Upper lobe of left lung (tissue), 6 donors: ENCODE data around the gene FBXW8. TPM values are rescaled to one million over a fixed set of nuclear protein-coding genes. Genes with fewer than 3 reads are reported as not detected.

Experiments
- ATAC-seq, 2 donors: fragments of 200-7000 bp; cut with Tn5 transposase; one replicate each; pipeline ENCODE4 v1.9.1; 2022; ENCODE audit warnings: mild to moderate bottlenecking in 2 of 2, moderate library complexity in 2 of 2; ENCODE audit not compliant: low FRiP score in 2 of 2
- DNase-seq, 2 donors: peaks; one replicate each; pipeline ENCODE4 v3.0.0-alpha.2; 2019 to 2020
- H3K27ac ChIP-seq, 4 donors: fragments of 200-600 bp; sonication (generic); one replicate each; pipeline ENCODE4 v1.5.1; 2016 to 2019
- H3K27me3 ChIP-seq, 4 donors: fragments of 200-600 bp; sonication (generic); one replicate each; pipeline ENCODE4 v1.5.1; 2017 to 2019
- H3K36me3 ChIP-seq, 4 donors: fragments of 200-600 bp; sonication (generic); one replicate each; pipeline ENCODE4 v1.5.1; 2016 to 2019
- H3K4me1 ChIP-seq, 4 donors: fragments of 200-600 bp; sonication (generic); one replicate each; pipeline ENCODE4 v1.5.1; 2018 to 2019
- H3K4me3 ChIP-seq, 4 donors: fragments of 200-600 bp; sonication (generic); one replicate each; pipeline ENCODE4 v1.5.1; 2017 to 2019; ENCODE audit warnings: mild to moderate bottlenecking in 2 of 4, moderate library complexity in 1 of 4
- H3K9me3 ChIP-seq, 4 donors: fragments of 200-600 bp; sonication (generic); one replicate each; pipeline ENCODE4 v1.5.1; 2018 to 2019
- CTCF ChIP-seq, 6 experiments: fragments of 450-650 bp in 4 of 6; fragments of 200-600 bp in 2 of 6; sonication (generic) in 2 of 6; IDR thresholded peaks; one replicate each; pipeline ENCODE4 v1.5.1; 2016 to 2019; ENCODE audit warnings: antibody characterized with exemption in 6 of 6
- EP300 ChIP-seq, 4 donors: sonication (generic); formaldehyde crosslinking; IDR thresholded peaks; one replicate each; pipeline ENCODE4 v1.5.1; 2017; ENCODE audit warnings: antibody characterized with exemption in 4 of 4, control low read depth in 2 of 4
- POLR2A ChIP-seq, 4 donors: fragments of 450-650 bp; IDR thresholded peaks; one replicate each; pipeline ENCODE4 v1.5.1; 2016 to 2017; ENCODE audit warnings: antibody characterized with exemption in 4 of 4, mild to moderate bottlenecking in 2 of 4
- POLR2AphosphoS5 ChIP-seq, 2 donors: sonication (generic); formaldehyde crosslinking; IDR thresholded peaks; one replicate each; pipeline ENCODE4 v1.5.1; 2017; ENCODE audit warnings: antibody characterized with exemption in 2 of 2
- WGBS, 2 donors: methylation state at CpG; one replicate each; pipeline ENCODE4 v1.1.5; 2017 to 2018; 5-methylcytosine and 5-hydroxymethylcytosine counted together
- total RNA-seq, 6 donors: library from RNA; depleted of rRNA in 4 of 6; stranded (reverse); fragments of >200 nt in 4 of 6; gene quantifications; one replicate each; pipeline versions ENCODE4 v1.1.0 to v1.2.1, GENCODE V29; 2016 to 2021
- donor health status: DM: no; HTN: no; CAD: no; lungs with moderate emphysema.
- donor health status: DM: no; HTN: yes; CAD: no; lungs with severe emphysema.

The FBXW8 gene
- total RNA-seq, 6 donors from 2014 or later = 14.7 to 52.4 (median 18.6) TPM

DNA sequence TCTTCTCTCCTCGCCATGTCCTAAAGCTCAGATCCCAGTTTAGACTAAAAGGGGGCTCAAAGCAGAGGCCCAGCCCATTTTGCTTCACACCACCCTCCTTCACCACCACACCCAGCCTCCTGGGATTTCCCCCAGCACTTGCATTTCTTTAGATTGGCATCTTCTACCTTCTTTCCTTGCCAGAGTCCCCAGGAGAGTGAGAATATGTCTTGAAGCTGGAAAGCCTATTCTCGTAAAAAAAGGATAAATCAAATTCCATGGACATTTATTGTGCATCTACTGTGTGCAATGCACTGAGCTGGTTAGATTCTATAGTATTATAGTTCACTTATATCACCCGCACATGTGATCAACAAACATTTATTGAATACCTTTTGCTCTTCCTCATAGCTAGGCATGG lies 10.2 kb downstream of the FBXW8 start:
- Histone ChIP-seq H3K27me3 (no peaks in the 10 kb centered on the region), H3K9me3 (no peaks in the 10 kb centered on the region), H3K36me3 (no peaks in the 10 kb centered on the region), H3K4me3 (no peak overlapping the region), H3K4me1 (peaks cover 6 to 38% (median 27%) of the 10 kb centered on the region in 4 donors), H3K27ac (peak overlapping the region in 1 of 4 donors; percentile 19)
- DNase-seq (no peak), ATAC-seq (no peak)
- TF ChIP-seq POLR2A (IDR thresholded peaks at IDR 0.05) = no peak
- 89 to 91% methylated on average over 3 of the region's 3 CpGs for WGBS, 2 donors

DNA sequence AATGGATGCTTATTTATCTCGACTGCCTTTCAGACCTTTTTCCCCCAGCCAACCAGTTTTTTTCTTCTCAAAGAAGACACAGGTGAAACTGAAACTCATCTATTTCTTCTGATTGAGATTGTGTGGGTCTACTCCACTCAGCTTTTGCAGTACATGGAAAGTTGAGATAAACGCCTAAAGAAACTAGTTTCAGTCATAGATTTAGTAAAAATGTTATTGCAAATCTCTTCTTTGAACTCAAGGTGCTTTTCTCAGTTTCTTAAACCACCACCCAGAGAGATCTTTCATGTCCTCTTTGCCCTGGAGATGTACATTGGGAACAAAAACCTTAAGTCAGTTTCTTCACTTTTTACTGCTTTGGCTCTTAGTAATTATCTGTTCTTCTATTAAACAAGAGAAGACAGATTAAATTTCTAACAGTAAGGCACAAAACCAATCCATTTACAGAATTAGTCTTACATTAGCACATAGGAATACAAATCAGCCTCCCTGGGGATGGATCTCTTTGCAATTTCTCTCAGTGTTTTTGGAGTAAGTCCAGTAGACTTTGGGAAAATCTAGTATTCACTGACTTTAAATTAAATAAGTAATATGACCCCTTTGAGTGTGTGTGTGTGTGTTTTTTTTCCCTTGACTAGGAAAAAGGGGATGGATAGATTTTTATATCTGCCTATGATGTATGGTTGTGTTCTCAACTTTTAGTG lies 11.6 kb downstream of the FBXW8 start:
- Histone ChIP-seq H3K27me3 (no peaks in the 10 kb centered on the region), H3K4me1 (peaks cover 6 to 27% (median 20%) of the 10 kb centered on the region in 4 donors), H3K4me3 (no peak overlapping the region), H3K36me3 (no peaks in the 10 kb centered on the region), H3K9me3 (no peaks in the 10 kb centered on the region), H3K27ac (no peak overlapping the region)
- DNase-seq (no peak), ATAC-seq (no peak)
- TF ChIP-seq CTCF (IDR thresholded peaks at IDR 0.05) (no peak), EP300 (IDR thresholded peaks at IDR 0.05) (no peak), POLR2AphosphoS5 (IDR thresholded peaks at IDR 0.05) (no peak), POLR2A (IDR thresholded peaks at IDR 0.05) (no peak)
- 79 to 84% methylated on average over 2 of the region's 2 CpGs for WGBS, 2 donors

GRCh38 chr12:116924558-116925453 lies 14.1 kb downstream of the FBXW8 start:
- ATAC-seq (peak in 1 of 2 donors; percentile 43), DNase-seq (no peak)
- no peaks in the 10 kb centered on the region for H3K9me3 ChIP-seq
- no peaks in the 10 kb centered on the region for H3K27me3 ChIP-seq
- H3K36me3 ChIP-seq = peaks cover 0 to 15% (median 8%) of the 10 kb centered on the region in 4 donors
- no peak overlapping the region for H3K27ac ChIP-seq
- peaks cover 3 to 14% (median 6%) of the 10 kb centered on the region in 4 donors for H3K4me1 ChIP-seq
- 69 to 87% methylated on average over 4 to 5 of the region's 5 CpGs for WGBS, 2 donors
- TF ChIP-seq POLR2AphosphoS5 (IDR thresholded peaks at IDR 0.05) = no peak
- no peak for TF ChIP-seq EP300 (IDR thresholded peaks at IDR 0.05)
- TF ChIP-seq CTCF (IDR thresholded peaks at IDR 0.05) = no peak
- no peak for TF ChIP-seq POLR2A (IDR thresholded peaks at IDR 0.05)
- no peak overlapping the region for H3K4me3 ChIP-seq

DNA sequence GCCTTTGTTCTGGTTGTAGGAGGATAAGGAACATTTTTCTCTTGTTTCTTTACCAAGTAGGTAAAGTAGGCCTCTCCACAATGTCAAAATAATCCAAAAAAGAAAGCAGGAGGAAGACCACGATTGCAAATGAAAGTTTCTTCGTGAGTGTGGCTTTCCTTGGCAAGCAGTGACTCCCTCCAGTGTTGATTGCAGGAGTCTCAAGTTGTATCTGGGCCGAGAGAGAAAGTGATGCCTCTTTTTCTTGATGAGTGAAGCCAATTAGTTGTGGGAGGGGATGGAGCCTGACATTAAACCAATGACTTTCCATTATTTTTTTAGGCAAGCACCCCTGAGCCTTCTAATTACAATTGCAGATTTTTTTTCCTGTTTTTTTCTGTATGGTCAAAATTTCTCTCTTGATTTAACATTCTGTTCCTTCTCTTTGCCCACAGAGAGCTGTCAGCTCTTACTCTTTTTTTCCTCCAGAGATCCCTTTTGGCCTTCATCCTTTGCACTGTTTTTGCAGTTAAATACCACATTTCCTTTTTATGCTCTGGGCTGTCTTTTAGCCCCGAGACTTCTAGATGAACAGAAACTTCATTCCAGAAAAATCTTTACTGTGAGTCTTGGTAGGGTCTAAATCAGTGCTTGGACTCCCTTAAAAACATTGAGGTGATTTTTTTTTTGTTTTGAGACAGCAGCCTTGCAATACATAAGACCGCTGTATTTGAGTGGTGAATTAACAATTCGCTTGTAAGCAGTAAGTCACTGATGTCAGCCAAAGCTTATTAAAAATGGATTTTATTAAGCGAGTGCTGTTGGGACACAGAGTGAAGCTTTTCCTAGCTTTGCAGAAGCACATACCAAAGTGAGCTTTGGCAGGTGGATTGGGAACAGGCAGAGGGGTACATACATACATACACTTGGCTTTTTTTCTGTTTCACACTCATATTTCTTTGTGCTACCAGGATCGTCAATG lies 15.8 kb downstream of the FBXW8 start:
- H3K27ac ChIP-seq = no peak overlapping the region
- ATAC-seq (no peak), DNase-seq (no peak)
- no peak overlapping the region for H3K4me3 ChIP-seq
- TF ChIP-seq POLR2A (IDR thresholded peaks at IDR 0.05) (no peak), CTCF (IDR thresholded peaks at IDR 0.05) (no peak), POLR2AphosphoS5 (IDR thresholded peaks at IDR 0.05) (no peak), EP300 (IDR thresholded peaks at IDR 0.05) (no peak)
- H3K9me3 ChIP-seq = no peaks in the 10 kb centered on the region
- H3K4me1 ChIP-seq = peaks cover 0 to 6% (median 2%) of the 10 kb centered on the region in 4 donors
- H3K27me3 ChIP-seq = no peaks in the 10 kb centered on the region
- WGBS, 2 donors = 69 to 76% methylated on average over 8 of the region's 8 CpGs
- H3K36me3 ChIP-seq = peaks cover 0 to 18% (median 9%) of the 10 kb centered on the region in 4 donors
